Measurements from ENCODE around the gene ZNF605. TPM values are rescaled to one million over a fixed set of nuclear protein-coding genes. Genes with fewer than 3 reads are reported as not detected.

ZNF605 gene
- total and polyA plus RNA-seq, 9 of the 15 experiments (the other 6 are each of a cell fraction or from before 2014, with no cell fraction given) = 0.45 to 1.1 (median 0.68) TPM

GRCh38 chr12:132986001-132986884 is 30.1 kb upstream of the ZNF605 start, which contains the start of gene ZNF26 (continued):
- TF ChIP-seq RBFOX2 (IDR thresholded peaks at IDR 0.05; ENCODE audit: low read depth, low read length) (peak; percentile 95), SAP30 (IDR thresholded peaks at IDR 0.05; ENCODE audit: borderline replicate concordance, insufficient read depth, low read depth, low read length, poor library complexity, severe bottlenecking) (peak; percentile 77), SRSF3 (IDR thresholded peaks at IDR 0.05; ENCODE audit: insufficient read depth, low read length) (no peak), ZKSCAN1 (IDR thresholded peaks at IDR 0.05; ENCODE audit: low read depth, low read length) (peak; percentile 63; the same call in 1 of the 2 replicates), MCM2 (IDR thresholded peaks at IDR 0.05; ENCODE audit: low read depth) (no peak), NR4A1 (CRISPR knock-in tag; IDR thresholded peaks at IDR 0.05) (no peak), NR4A1 (tag; IDR thresholded peaks at IDR 0.05) (0 out of 2 replicates have a peak, but pooled peaks have one; percentile 25), NKRF (IDR thresholded peaks at IDR 0.05; ENCODE audit: borderline replicate concordance) (peak; percentile 94), BRD4 (IDR thresholded peaks at IDR 0.05) (no peak), GATAD2B (IDR thresholded peaks at IDR 0.05; ENCODE audit: borderline replicate concordance) (no peak), ZSCAN29 (IDR thresholded peaks at IDR 0.05) (no peak), ZZZ3 (IDR thresholded peaks at IDR 0.05) (no peak), DLX4 (CRISPR knock-in tag; IDR thresholded peaks at IDR 0.05) (no peak), ZNF75A (CRISPR knock-in tag; IDR thresholded peaks at IDR 0.05) (no peak), SRF (CRISPR knock-in tag; IDR thresholded peaks at IDR 0.05) (peak in 1 of 2 experiments; percentile 27; a peak in 1 of 4 replicates), IRF9 (tag; IDR thresholded peaks at IDR 0.05) (no peak), MNT (conservative IDR thresholded peaks at IDR 0.05) (peak; percentile 97 to 99), CREB1 (IDR thresholded peaks at IDR 0.05) (peak; percentile 98), CREB1 (CRISPR knock-in tag; IDR thresholded peaks at IDR 0.05) (peak; percentile 99), ETV5 (CRISPR knock-in tag; IDR thresholded peaks at IDR 0.05; ENCODE audit: low read depth) (peak; percentile 86), MIER1 (IDR thresholded peaks at IDR 0.05; ENCODE audit: low read depth) (no peak), ZNF239 (CRISPR knock-in tag; IDR thresholded peaks at IDR 0.05) (no peak)
